A673 (cell line): ENCODE data around the gene TNS3. TPM values are rescaled to one million over a fixed set of nuclear protein-coding genes. Genes with fewer than 3 reads are reported as not detected.

Source experiments
- BruUV-seq: library from RNA; stranded (reverse); fragments of 400-500 nt; replicated peaks from 2 replicates; lab custom pipeline; 2021; lab: Mats Ljungman, UMichigan
- CTCF ChIA-PET: fragments of 300-600 bp; sonication (Branson Sonifier 250); formaldehyde crosslinking; loops from one replicate; lab custom pipeline; 2022; ENCODE audit warnings: antibody characterized with exemption; lab: Charles Lee
- POLR2A ChIA-PET: fragments of 300-600 bp; sonication (Branson Sonifier 250); formaldehyde crosslinking; loops from one replicate; lab custom pipeline; 2022; ENCODE audit warnings: antibody characterized with exemption; ENCODE audit not compliant: low non-redundant PET; lab: Charles Lee
- DNase-seq: peaks from one replicate; pipeline ENCODE4 v3.0.0-alpha.2; 2015; ENCODE audit warnings: low spot score
- H3K27ac ChIP-seq: fragments of 200-600 bp; sonication (generic); 2 replicates; pipeline ENCODE4 v1.5.1; 2016; ENCODE audit warnings: mixed run types, low read depth, mild to moderate bottlenecking, mixed read lengths, antibody characterized with exemption, low read length; ENCODE audit not compliant: poor library complexity, severe bottlenecking
- H3K27me3 ChIP-seq: fragments of 200-600 bp; sonication (generic); replicated peaks from 2 replicates; pipeline ENCODE4 v1.6.1; 2017; ENCODE audit warnings: mixed run types, low read depth, mild to moderate bottlenecking, mixed read lengths, antibody characterized with exemption, low read length; ENCODE audit not compliant: insufficient read depth, poor library complexity
- H3K36me3 ChIP-seq: fragments of 200-600 bp; sonication (generic); 2 replicates; pipeline ENCODE4 v1.6.1; 2016; ENCODE audit warnings: mixed run types, mild to moderate bottlenecking, mixed read lengths, antibody characterized with exemption, low read length; ENCODE audit not compliant: insufficient read depth, poor library complexity, severe bottlenecking
- H3K4me1 ChIP-seq: fragments of 200-600 bp; sonication (generic); 2 replicates; pipeline ENCODE4 v1.6.1; 2017; ENCODE audit warnings: mixed run types, mild to moderate bottlenecking, mixed read lengths, antibody characterized with exemption, low read length; ENCODE audit not compliant: insufficient read depth, poor library complexity, severe bottlenecking
- H3K4me3 ChIP-seq: fragments of 200-600 bp; sonication (generic); 2 replicates; pipeline ENCODE4 v1.5.1; 2016; ENCODE audit warnings: low read depth, mixed run types, mild to moderate bottlenecking, mixed read lengths, low read length; ENCODE audit not compliant: poor library complexity, severe bottlenecking
- H3K9me3 ChIP-seq: fragments of 200-600 bp; sonication (generic); 2 replicates; pipeline ENCODE4 v1.6.1; 2016; ENCODE audit warnings: mixed run types, low read depth, mild to moderate bottlenecking, mixed read lengths, antibody characterized with exemption, low read length; ENCODE audit not compliant: poor library complexity, severe bottlenecking
- EZH2 ChIP-seq: fragments of 200-600 bp; sonication (generic); IDR thresholded peaks from 2 replicates; pipeline ENCODE4 v1.6.1; 2017; ENCODE audit warnings: borderline replicate concordance, low read depth, mild to moderate bottlenecking, mixed read lengths, antibody characterized with exemption, low read length; ENCODE audit not compliant: poor library complexity, severe bottlenecking
- intact Hi-C: fragments of 100-400 bp; cut with micrococcal nuclease; formaldehyde crosslinking; loops from one replicate; pipeline ENCODE4 v1.10.0; 2022; ENCODE audit not compliant: unreplicated experiment
- total RNA-seq: library from RNA; stranded (reverse); gene quantifications from 2 replicates; pipeline ENCODE4 v1.2.3, GENCODE V29; 2021
- TF ChIP-seq, protein P1 (sequence below): fragments of 300-800, 200-600 bp; sonication (generic); conservative IDR thresholded peaks from 2 replicates; pipeline ENCODE4 v1.5.1; 2017; ENCODE audit warnings: low read depth, mild to moderate bottlenecking, antibody characterized with exemption, low read length, moderate library complexity, mixed read lengths

TNS3 gene
- total RNA-seq, 1 experiment from 2014 or later, result not detected

DNA sequence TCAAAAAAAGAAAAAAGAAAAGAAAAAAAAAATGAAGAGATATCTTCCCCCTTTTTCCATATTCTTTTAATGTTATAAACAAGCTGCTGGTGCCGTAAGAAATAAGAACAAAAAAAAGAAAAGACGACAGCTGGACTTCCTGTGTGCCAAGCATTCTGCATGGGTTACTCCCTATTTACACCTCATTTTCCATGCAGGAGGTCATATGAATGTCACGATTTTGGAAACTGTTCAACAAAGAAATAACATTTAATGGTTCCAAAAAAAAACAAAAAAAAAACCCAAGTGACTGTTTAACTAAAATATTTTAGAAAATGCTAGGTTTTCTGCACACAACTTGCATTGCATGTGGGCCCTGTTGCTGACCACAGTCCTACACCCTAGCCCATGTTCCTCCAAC lies 159.3 kb downstream of the TNS3 start:
- no TSS peak for BruUV-seq
- Histone ChIP-seq H3K9me3 (no peaks in the 10 kb centered on the region), H3K36me3 (no peaks in the 10 kb centered on the region), H3K27ac (no peak overlapping the region), H3K27me3 (no peaks in the 10 kb centered on the region), H3K4me1 (no peaks in the 10 kb centered on the region), H3K4me3 (no peak overlapping the region)
- intact Hi-C loops, result no loop called here
- POLR2A ChIA-PET, result no interaction called here
- no peak for DNase-seq
- CTCF ChIA-PET, result no interaction called here
- TF ChIP-seq, protein P1, sequence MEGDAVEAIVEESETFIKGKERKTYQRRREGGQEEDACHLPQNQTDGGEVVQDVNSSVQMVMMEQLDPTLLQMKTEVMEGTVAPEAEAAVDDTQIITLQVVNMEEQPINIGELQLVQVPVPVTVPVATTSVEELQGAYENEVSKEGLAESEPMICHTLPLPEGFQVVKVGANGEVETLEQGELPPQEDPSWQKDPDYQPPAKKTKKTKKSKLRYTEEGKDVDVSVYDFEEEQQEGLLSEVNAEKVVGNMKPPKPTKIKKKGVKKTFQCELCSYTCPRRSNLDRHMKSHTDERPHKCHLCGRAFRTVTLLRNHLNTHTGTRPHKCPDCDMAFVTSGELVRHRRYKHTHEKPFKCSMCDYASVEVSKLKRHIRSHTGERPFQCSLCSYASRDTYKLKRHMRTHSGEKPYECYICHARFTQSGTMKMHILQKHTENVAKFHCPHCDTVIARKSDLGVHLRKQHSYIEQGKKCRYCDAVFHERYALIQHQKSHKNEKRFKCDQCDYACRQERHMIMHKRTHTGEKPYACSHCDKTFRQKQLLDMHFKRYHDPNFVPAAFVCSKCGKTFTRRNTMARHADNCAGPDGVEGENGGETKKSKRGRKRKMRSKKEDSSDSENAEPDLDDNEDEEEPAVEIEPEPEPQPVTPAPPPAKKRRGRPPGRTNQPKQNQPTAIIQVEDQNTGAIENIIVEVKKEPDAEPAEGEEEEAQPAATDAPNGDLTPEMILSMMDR, result no peak
- TF ChIP-seq EZH2, result no peak

DNA sequence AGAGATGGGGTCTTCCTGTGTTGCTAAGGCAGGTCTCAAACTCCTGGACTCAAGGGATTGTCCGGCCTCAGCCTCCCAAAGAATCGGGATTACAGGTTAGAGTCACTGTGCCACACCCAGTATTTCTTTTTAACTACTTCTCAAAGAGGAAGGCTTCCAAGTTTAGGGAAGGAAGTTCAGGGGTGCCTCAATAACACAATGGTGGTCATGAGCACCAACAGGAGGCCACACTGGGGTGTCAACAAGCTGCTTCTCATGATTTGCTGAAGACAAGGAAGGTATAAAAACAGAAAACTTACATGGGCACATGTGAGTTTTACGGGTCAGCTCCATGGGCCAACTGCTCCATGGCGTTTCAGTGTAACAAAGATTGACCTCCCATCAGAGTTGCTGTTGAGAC lies 160.5 kb downstream of the TNS3 start:
- POLR2A ChIA-PET, result interaction anchor here (0.6 kb wide), 1 partner anchor 641 kb away, joined by 3 read pairs; no protein-coding TSS in a partner anchor

DNA sequence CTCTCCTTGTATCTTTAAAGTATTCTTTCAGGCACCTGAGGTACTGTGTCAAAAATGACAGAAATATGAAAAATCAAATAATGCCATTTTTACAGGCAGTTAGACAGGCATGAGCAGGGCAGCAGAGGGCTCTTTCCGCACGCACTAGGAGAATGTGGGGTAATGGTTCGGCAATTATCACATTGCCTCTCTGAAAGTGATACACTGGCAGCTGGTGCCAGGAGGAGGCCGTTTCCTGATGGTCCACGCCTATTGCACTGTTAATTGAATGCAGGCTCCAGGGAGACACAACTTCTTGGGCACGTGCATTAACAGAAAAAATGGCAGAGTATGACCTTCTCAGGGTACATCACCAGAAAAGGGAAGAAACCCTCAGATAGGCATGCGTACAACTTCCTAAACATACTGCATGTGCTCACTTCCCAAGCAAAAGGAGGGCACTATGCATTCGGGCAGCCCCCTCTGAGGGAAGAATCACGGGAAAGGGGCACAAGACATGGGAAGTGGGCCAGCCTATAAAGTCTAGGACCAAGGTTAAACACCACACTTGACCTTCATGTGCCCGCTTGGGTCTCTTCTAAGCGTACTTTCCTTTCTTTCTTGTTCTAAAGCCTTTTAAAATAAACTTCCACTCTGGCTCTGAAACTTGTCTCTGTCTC lies 161.7 kb downstream of the TNS3 start:
- POLR2A ChIA-PET, result no interaction called here
- H3K36me3 ChIP-seq, result no peaks in the 10 kb centered on the region
- no TSS peak for BruUV-seq

More for the DNA sequence above, 160.5 kb downstream of the TNS3 start:
- TF ChIP-seq, protein P1, result no peak
- TF ChIP-seq EZH2, result no peak
- no peak for DNase-seq
- Histone ChIP-seq H3K4me3 (no peak overlapping the region), H3K36me3 (no peaks in the 10 kb centered on the region), H3K9me3 (no peaks in the 10 kb centered on the region), H3K27ac (no peak overlapping the region), H3K27me3 (no peaks in the 10 kb centered on the region), H3K4me1 (no peaks in the 10 kb centered on the region)
- intact Hi-C loops, result no loop called here
- CTCF ChIA-PET, result no interaction called here
- no TSS peak for BruUV-seq

More for the DNA sequence above, 161.7 kb downstream of the TNS3 start:
- TF ChIP-seq, protein P1, result no peak
- TF ChIP-seq EZH2, result no peak
- Histone ChIP-seq H3K27me3 (no peaks in the 10 kb centered on the region), H3K9me3 (no peaks in the 10 kb centered on the region), H3K4me1 (no peaks in the 10 kb centered on the region), H3K27ac (no peak overlapping the region), H3K4me3 (no peak overlapping the region)
- no peak for DNase-seq
- intact Hi-C loops, result no loop called here
- CTCF ChIA-PET, result no interaction called here
